Ovary (tissue), 3 donors: Measurements from ENCODE around the gene PEAK1.

ENCODE experiments used
- POLR2A ChIP-seq: fragments of 450-650 bp; IDR thresholded peaks from one replicate; pipeline ENCODE4 v1.6.1; 2017; ENCODE audit warnings: antibody characterized with exemption, mild to moderate bottlenecking, moderate library complexity
- TF ChIP-seq, protein P1 (sequence below), 3 donors: fragments of 450-650 bp in 2 of 3; fragments of 200-600 bp in 1 of 3; IDR thresholded peaks; one replicate each; pipeline versions ENCODE4 v1.5.1 to v1.8.0; 2016 to 2022; ENCODE audit warnings: antibody characterized with exemption in 3 of 3, mild to moderate bottlenecking in 1 of 3
- donor health status: DM: no; HTN: no; CAD: no.

DNA sequence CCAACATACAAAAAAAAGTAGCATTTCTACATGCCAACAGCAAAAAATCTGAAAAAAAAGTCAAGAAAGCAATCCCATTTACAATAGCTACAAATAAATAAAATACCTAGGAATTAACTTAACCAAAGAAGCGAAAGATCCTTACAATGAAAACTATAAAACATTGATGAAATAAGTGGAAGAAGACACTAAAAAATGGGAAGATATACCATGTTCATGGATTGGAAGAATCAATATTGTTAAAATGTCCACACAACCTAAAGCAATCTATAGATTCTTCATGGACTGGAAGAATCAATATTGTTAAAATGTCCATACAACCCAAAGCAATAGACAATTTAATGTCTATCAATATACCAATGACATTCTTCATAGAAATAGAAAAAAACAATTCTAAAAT lies 21.0 kb downstream of the PEAK1 start:
- TF ChIP-seq, protein P1, sequence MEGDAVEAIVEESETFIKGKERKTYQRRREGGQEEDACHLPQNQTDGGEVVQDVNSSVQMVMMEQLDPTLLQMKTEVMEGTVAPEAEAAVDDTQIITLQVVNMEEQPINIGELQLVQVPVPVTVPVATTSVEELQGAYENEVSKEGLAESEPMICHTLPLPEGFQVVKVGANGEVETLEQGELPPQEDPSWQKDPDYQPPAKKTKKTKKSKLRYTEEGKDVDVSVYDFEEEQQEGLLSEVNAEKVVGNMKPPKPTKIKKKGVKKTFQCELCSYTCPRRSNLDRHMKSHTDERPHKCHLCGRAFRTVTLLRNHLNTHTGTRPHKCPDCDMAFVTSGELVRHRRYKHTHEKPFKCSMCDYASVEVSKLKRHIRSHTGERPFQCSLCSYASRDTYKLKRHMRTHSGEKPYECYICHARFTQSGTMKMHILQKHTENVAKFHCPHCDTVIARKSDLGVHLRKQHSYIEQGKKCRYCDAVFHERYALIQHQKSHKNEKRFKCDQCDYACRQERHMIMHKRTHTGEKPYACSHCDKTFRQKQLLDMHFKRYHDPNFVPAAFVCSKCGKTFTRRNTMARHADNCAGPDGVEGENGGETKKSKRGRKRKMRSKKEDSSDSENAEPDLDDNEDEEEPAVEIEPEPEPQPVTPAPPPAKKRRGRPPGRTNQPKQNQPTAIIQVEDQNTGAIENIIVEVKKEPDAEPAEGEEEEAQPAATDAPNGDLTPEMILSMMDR (IDR thresholded peaks at IDR 0.05) = no peak
- no peak for TF ChIP-seq POLR2A
